ENCODE measurements around the gene RAC3. TPM values are rescaled to one million over a fixed set of nuclear protein-coding genes. Genes with fewer than 3 reads are reported as not detected.

Gene RAC3
- polyA plus RNA-seq, 2 of the 4 experiments (the other 2 are of a cell fraction): 9.9 to 21.0 TPM

GRCh38 chr17:82003411-82004381 is 27.8 kb upstream of the RAC3 start (continued):
- peak; percentile 92 for TF ChIP-seq ATOH8 (CRISPR knock-in tag; IDR thresholded peaks at IDR 0.05; ENCODE audit: low read depth)
- TF ChIP-seq SMC3 (IDR thresholded peaks at IDR 0.05): no peak; the same call in 2 of the 3 replicates
- no peak for TF ChIP-seq ZFP36 (IDR thresholded peaks at IDR 0.05; ENCODE audit: borderline replicate concordance, partially characterized antibody)
- peak; percentile 86; the same call in 1 of the 2 replicates for TF ChIP-seq EHF (CRISPR knock-in tag; IDR thresholded peaks at IDR 0.05)
- peak; percentile 92 for TF ChIP-seq HOXB5 (CRISPR knock-in tag; IDR thresholded peaks at IDR 0.05)
- TF ChIP-seq KDM1A (IDR thresholded peaks at IDR 0.05; ENCODE audit: low read depth): no peak
- TF ChIP-seq BHLHE40 (IDR thresholded peaks at IDR 0.05; ENCODE audit: low read depth, low read length): peak; percentile 74
- 0 out of 5 replicates have a peak, but pooled peaks of 1 of the 2 experiments have one; percentile 38 for TF ChIP-seq EP300 (IDR thresholded peaks at IDR 0.05)
- TF ChIP-seq FOSL2 (IDR thresholded peaks at IDR 0.05): no peak
- peak; percentile 91 for TF ChIP-seq FOSL2 (CRISPR knock-in tag; IDR thresholded peaks at IDR 0.05)
- no peak for TF ChIP-seq ESRRA (IDR thresholded peaks at IDR 0.05; ENCODE audit: borderline replicate concordance, low read length)
- TF ChIP-seq RFX5 (IDR thresholded peaks at IDR 0.05): peak; percentile 12; the same call in 1 of the 2 replicates
- TF ChIP-seq CEBPB (IDR thresholded peaks at IDR 0.05): no peak
- TF ChIP-seq PBX3 (IDR thresholded peaks at IDR 0.05): no peak
- no peak for TF ChIP-seq CBX2 (IDR thresholded peaks at IDR 0.05; ENCODE audit: borderline replicate concordance, low read depth)
- peak; percentile 100 for TF ChIP-seq MAX (IDR thresholded peaks at IDR 0.05)
- no peak for TF ChIP-seq NFE2L2 (conservative IDR thresholded peaks at IDR 0.05; ENCODE audit: low read length)
- TF ChIP-seq USF2 (IDR thresholded peaks at IDR 0.05): peak; percentile 68
- TF ChIP-seq CHD4 (IDR thresholded peaks at IDR 0.05; ENCODE audit: borderline replicate concordance): no peak
- TF ChIP-seq NPAS2 (CRISPR knock-in tag; IDR thresholded peaks at IDR 0.05; ENCODE audit: borderline replicate concordance): peak; percentile 78
- TF ChIP-seq PHF8 (IDR thresholded peaks at IDR 0.05; ENCODE audit: borderline replicate concordance, low read depth): no peak

- ChIA-PET CTCF (interaction anchor here (1.0 to 33.2 kb wide), 12 partner anchors 8 to 135 kb away, joined by 3 to 794 read pairs (median 6); partner anchors contain the start of genes CENPX, LRRC45 and NOTUM), POLR2A (interaction anchor here (1.2 to 1.8 kb wide), 2 partner anchors 8 to 18 kb away, joined by 3 to 9 read pairs; partner anchors contain the start of genes CENPX and LRRC45)
- peaks cover 64% of the 10 kb centered on the region for H3K4me1 ChIP-seq
- TF ChIP-seq CTCF (IDR thresholded peaks at IDR 0.05): no peak
- TF ChIP-seq POLR2AphosphoS2 (conservative IDR thresholded peaks at IDR 0.05; ENCODE audit: low read length): no peak
- no peak for TF ChIP-seq NFE2L2 (conservative IDR thresholded peaks at IDR 0.05; ENCODE audit: low read length)
- no peak for TF ChIP-seq TFCP2L1 (CRISPR knock-in tag; IDR thresholded peaks at IDR 0.05)
- WGBS (ENCODE audit: missing lambda C conversion rate): 93% methylated on average over 31 of the region's 41 CpGs
- no peak overlapping the region for H3K4me3 ChIP-seq
- ATAC-seq (peak in 1 of 2 experiments; percentile 0; a peak in 2 of 6 replicates), DNase-seq (ENCODE audit: low read depth in 1 of 2, low spot score in 1 of 2) (no peak), FAIRE-seq (no peak)
- peak overlapping the region; percentile 81 to 93 for H3K27ac ChIP-seq
- H3K9me3 ChIP-seq: no peaks in the 10 kb centered on the region
- H3K4me2 ChIP-seq: peak overlapping the region; percentile 61
Observed at GRCh38 chr17:82004517-82005455, 26.7 kb upstream of the RAC3 start.

Data from A549 (cell line).